HEK293 (cell line): ENCODE data around the gene KCNH8.

Experiments
- CTCF ChIA-PET: fragments of 350-600 bp; formaldehyde crosslinking; extraction: SDS; loops from one replicate; lab custom pipeline; 2021; ENCODE audit warnings: antibody characterized with exemption; lab: Yijun Ruan, JAX
- POLR2A ChIA-PET: fragments of 300-600 bp; formaldehyde crosslinking; extraction: SDS; loops from one replicate; lab custom pipeline; 2020; ENCODE audit warnings: antibody characterized with exemption, inconsistent platforms; lab: Yijun Ruan, JAX
- H3K27ac ChIP-seq: fragments of 200-500 bp; sonication (Bioruptor generic); 2 replicates; pipeline ENCODE4 v1.5.1; 2014; ENCODE audit warnings: low read depth, low read length, control low read depth, inconsistent platforms; ENCODE audit errors: extremely low read depth
- H3K36me3 ChIP-seq, 2 experiments: fragments of 200-500 bp in 1 of 2; sonication (Bioruptor generic) in 1 of 2; 1 replicate in 1 of 2; 2 replicates in 1 of 2; pipeline ENCODE4 v1.5.1; 2014 to 2017; ENCODE audit warnings: inconsistent platforms in 2 of 2, low read length in 2 of 2; ENCODE audit not compliant: control insufficient read depth in 2 of 2, insufficient read depth in 1 of 2
- H3K4me1 ChIP-seq: fragments of 200-500 bp; sonication (Bioruptor generic); 2 replicates; pipeline ENCODE4 v1.5.1; 2014; ENCODE audit warnings: mild to moderate bottlenecking, low read length, inconsistent platforms; ENCODE audit not compliant: control insufficient read depth, insufficient read depth
- H3K4me3 ChIP-seq: 2 replicates; pipeline ENCODE4 v1.5.1; 2011; ENCODE audit warnings: low read depth, mild to moderate bottlenecking, control low read depth, low read length, moderate library complexity
- H3K9me3 ChIP-seq: fragments of 200-500 bp; sonication (Bioruptor generic); 2 replicates; pipeline ENCODE4 v1.5.1; 2014; ENCODE audit warnings: low read depth, low read length, inconsistent platforms; ENCODE audit not compliant: control insufficient read depth, insufficient read depth
- AEBP2 ChIP-seq: fragments of 450-650 bp; formaldehyde crosslinking; IDR thresholded peaks from 2 replicates; pipeline ENCODE4 v1.5.1; 2016; ENCODE audit warnings: missing biosample characterization, missing genetic modification characterization, borderline replicate concordance
- ATF2 ChIP-seq: fragments of 450-650 bp; formaldehyde crosslinking; IDR thresholded peaks from 2 replicates; pipeline ENCODE4 v1.5.1; 2016; ENCODE audit warnings: missing biosample characterization, missing genetic modification characterization, low read depth
- OSR2 ChIP-seq: fragments of 450-650 bp; formaldehyde crosslinking; IDR thresholded peaks from 2 replicates; pipeline ENCODE4 v1.5.1; 2016; ENCODE audit warnings: missing biosample characterization, missing genetic modification characterization
- OVOL3 ChIP-seq: fragments of 450-650 bp; formaldehyde crosslinking; IDR thresholded peaks from 2 replicates; pipeline ENCODE4 v1.5.1; 2016; ENCODE audit warnings: missing biosample characterization, missing genetic modification characterization
- PRDM1 ChIP-seq: fragments of 450-650 bp; formaldehyde crosslinking; IDR thresholded peaks from 2 replicates; pipeline ENCODE4; 2016; ENCODE audit warnings: missing biosample characterization, missing genetic modification characterization
- ZBTB1 ChIP-seq: fragments of 450-650 bp; formaldehyde crosslinking; IDR thresholded peaks from 2 replicates; pipeline ENCODE4 v1.5.1; 2016; ENCODE audit warnings: missing biosample characterization, missing genetic modification characterization
- ZBTB48 ChIP-seq: fragments of 450-650 bp; formaldehyde crosslinking; IDR thresholded peaks from 2 replicates; pipeline ENCODE4 v1.5.1; 2016; ENCODE audit warnings: missing biosample characterization, missing genetic modification characterization
- ZBTB6 ChIP-seq: fragments of 450-650 bp; formaldehyde crosslinking; IDR thresholded peaks from 2 replicates; pipeline ENCODE4 v1.5.1; 2017; ENCODE audit warnings: missing biosample characterization, missing genetic modification characterization
- ZEB2 ChIP-seq: fragments of 450-650 bp; formaldehyde crosslinking; IDR thresholded peaks from 2 replicates; pipeline ENCODE4 v1.5.1; 2016; ENCODE audit warnings: missing biosample characterization, missing genetic modification characterization
- ZFP41 ChIP-seq: fragments of 450-650 bp; formaldehyde crosslinking; IDR thresholded peaks from 2 replicates; pipeline ENCODE4 v1.5.1; 2016; ENCODE audit warnings: missing biosample characterization, missing genetic modification characterization, borderline replicate concordance
- ZNF148 ChIP-seq: fragments of 450-650 bp; formaldehyde crosslinking; IDR thresholded peaks from 2 replicates; pipeline ENCODE4 v1.5.0; 2017; ENCODE audit warnings: missing biosample characterization, missing genetic modification characterization, borderline replicate concordance
- ZNF157 ChIP-seq: fragments of 450-650 bp; formaldehyde crosslinking; IDR thresholded peaks from 2 replicates; pipeline ENCODE4 v1.5.1; 2016; ENCODE audit warnings: missing biosample characterization, missing genetic modification characterization
- ZNF184 ChIP-seq: fragments of 450-650 bp; IDR thresholded peaks from 2 replicates; pipeline ENCODE4 v1.5.1; 2018; ENCODE audit warnings: missing biosample characterization, mild to moderate bottlenecking, missing genetic modification characterization
- ZNF311 ChIP-seq: fragments of 450-650 bp; formaldehyde crosslinking; IDR thresholded peaks from 2 replicates; pipeline ENCODE4 v1.5.1; 2017; ENCODE audit warnings: missing biosample characterization, missing genetic modification characterization, borderline replicate concordance
- ZNF423 ChIP-seq: fragments of 450-650 bp; formaldehyde crosslinking; IDR thresholded peaks from 2 replicates; pipeline ENCODE4 v1.5.1; 2016; ENCODE audit warnings: missing biosample characterization, missing genetic modification characterization
- ZNF488 ChIP-seq: fragments of 450-650 bp; formaldehyde crosslinking; IDR thresholded peaks from 2 replicates; pipeline ENCODE4 v1.5.1; 2016; ENCODE audit warnings: missing biosample characterization, missing genetic modification characterization
- ZNF518A ChIP-seq: fragments of 450-650 bp; formaldehyde crosslinking; conservative IDR thresholded peaks from 2 replicates; pipeline ENCODE4 v1.5.1; 2016; ENCODE audit warnings: low read depth, missing biosample characterization, missing genetic modification characterization
- ZNF555 ChIP-seq: fragments of 450-650 bp; formaldehyde crosslinking; conservative IDR thresholded peaks from 2 replicates; pipeline ENCODE4 v1.5.1; 2017; ENCODE audit warnings: missing biosample characterization, mild to moderate bottlenecking, missing genetic modification characterization, inconsistent platforms
- ZNF76 ChIP-seq: fragments of 450-650 bp; formaldehyde crosslinking; IDR thresholded peaks from 2 replicates; pipeline ENCODE4; 2016; ENCODE audit warnings: low read depth, missing biosample characterization, missing genetic modification characterization, borderline replicate concordance
- ZNF792 ChIP-seq: fragments of 450-650 bp; formaldehyde crosslinking; IDR thresholded peaks from 2 replicates; pipeline ENCODE4 v1.5.1; 2016; ENCODE audit warnings: missing biosample characterization, missing genetic modification characterization

The KCNH8 gene

GRCh38 chr3:19543212-19543841 lies 395.0 kb downstream of the KCNH8 start (continued):
- TF ChIP-seq ZNF148 (tag by site-specific recombination) (no peak), ZNF311 (tag by site-specific recombination) (no peak), ZNF488 (tag by site-specific recombination) (no peak), ZNF792 (tag by site-specific recombination) (no peak), AEBP2 (tag by site-specific recombination) (no peak)

GRCh38 chr3:19547665-19548464 lies 399.6 kb downstream of the KCNH8 start:
- POLR2A ChIA-PET = no interaction called here
- Histone ChIP-seq H3K4me1 (no peaks in the 10 kb centered on the region), H3K9me3 (no peaks in the 10 kb centered on the region), H3K4me3 (no peak overlapping the region), H3K27ac (no peak overlapping the region), H3K36me3 (no peaks in the 10 kb centered on the region)
- CTCF ChIA-PET = no interaction called here
- TF ChIP-seq ZBTB1 (tag by site-specific recombination) = no peak
- TF ChIP-seq OSR2 (tag by site-specific recombination) = no peak
- no peak for TF ChIP-seq ZNF555 (tag by site-specific recombination)
- TF ChIP-seq ZNF76 = no peak
- no peak for TF ChIP-seq ZEB2 (tag by site-specific recombination)
- TF ChIP-seq ATF2 = no peak
- no peak for TF ChIP-seq PRDM1 (tag by site-specific recombination)
- no peak for TF ChIP-seq ZFP41 (tag by site-specific recombination)
- no peak for TF ChIP-seq ZNF423
- no peak for TF ChIP-seq ZNF518A
- no peak for TF ChIP-seq OVOL3 (tag by site-specific recombination)
- TF ChIP-seq ZBTB6 (tag by site-specific recombination) = no peak
- TF ChIP-seq ZNF184 = no peak
- no peak for TF ChIP-seq ZBTB48 (tag by site-specific recombination)
- no peak for TF ChIP-seq ZNF157
